Uterus (tissue), 2 donors: ENCODE data around the gene SCD.

Experiments
- POLR2A ChIP-seq, 2 donors: fragments of 450-650 bp; IDR thresholded peaks; one replicate each; pipeline ENCODE4 v1.6.1; 2016; ENCODE audit warnings: antibody characterized with exemption in 2 of 2, mild to moderate bottlenecking in 1 of 2, moderate library complexity in 1 of 2
- TF ChIP-seq, protein P1 (sequence below), 4 experiments: fragments of 200-600 bp in 2 of 4; fragments of 450-650 bp in 2 of 4; sonication (generic) in 2 of 4; IDR thresholded peaks; one replicate each; pipeline ENCODE4 v1.5.1; 2016 to 2019; ENCODE audit warnings: antibody characterized with exemption in 4 of 4, mild to moderate bottlenecking in 2 of 4, moderate library complexity in 1 of 4

DNA sequence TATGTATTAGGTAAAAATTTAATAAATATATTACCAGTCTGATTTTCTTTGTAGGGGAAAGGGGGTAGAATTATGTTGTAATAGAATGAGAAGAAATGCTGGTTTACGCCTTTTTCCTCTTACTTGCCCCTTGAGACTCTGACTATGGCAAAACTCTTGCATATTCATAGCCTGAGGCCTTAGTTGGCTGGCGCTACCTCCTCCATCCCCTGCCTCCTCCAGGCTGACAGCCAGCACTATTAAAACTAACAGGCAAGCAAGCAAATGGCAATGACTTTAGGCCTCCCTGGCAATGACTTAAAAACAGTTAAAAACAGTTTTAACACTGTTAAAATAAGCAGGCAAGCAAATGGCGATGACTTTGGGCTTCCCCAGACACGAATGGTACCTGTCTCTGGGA, 31.4 kb upstream of the SCD start:
- TF ChIP-seq POLR2A (IDR thresholded peaks at IDR 0.05), result no peak
- TF ChIP-seq, protein P1, sequence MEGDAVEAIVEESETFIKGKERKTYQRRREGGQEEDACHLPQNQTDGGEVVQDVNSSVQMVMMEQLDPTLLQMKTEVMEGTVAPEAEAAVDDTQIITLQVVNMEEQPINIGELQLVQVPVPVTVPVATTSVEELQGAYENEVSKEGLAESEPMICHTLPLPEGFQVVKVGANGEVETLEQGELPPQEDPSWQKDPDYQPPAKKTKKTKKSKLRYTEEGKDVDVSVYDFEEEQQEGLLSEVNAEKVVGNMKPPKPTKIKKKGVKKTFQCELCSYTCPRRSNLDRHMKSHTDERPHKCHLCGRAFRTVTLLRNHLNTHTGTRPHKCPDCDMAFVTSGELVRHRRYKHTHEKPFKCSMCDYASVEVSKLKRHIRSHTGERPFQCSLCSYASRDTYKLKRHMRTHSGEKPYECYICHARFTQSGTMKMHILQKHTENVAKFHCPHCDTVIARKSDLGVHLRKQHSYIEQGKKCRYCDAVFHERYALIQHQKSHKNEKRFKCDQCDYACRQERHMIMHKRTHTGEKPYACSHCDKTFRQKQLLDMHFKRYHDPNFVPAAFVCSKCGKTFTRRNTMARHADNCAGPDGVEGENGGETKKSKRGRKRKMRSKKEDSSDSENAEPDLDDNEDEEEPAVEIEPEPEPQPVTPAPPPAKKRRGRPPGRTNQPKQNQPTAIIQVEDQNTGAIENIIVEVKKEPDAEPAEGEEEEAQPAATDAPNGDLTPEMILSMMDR (IDR thresholded peaks at IDR 0.05), result no peak
